Measurements from ENCODE around the gene OR6A2.

OR6A2 gene

DNA sequence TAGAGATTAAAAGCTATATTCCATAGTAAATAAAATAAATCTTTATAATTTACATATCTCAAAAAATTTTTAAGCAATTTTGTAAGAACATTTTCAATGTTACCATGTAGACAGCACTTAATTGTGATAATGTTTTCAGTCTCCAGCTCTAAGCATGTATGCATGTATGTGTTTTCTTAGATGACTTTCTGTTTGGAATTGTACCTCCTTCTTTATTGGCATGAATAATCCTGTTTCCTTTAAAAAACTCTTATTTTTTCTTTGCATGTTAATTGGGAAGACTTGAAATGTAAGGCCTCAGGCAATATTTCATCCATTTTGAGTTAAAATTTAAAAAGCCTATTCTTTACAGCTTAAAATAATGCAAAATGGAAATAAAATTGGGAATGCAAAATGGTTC, 18.7 kb downstream of the OR6A2 start:
- TF ChIP-seq, protein P1, sequence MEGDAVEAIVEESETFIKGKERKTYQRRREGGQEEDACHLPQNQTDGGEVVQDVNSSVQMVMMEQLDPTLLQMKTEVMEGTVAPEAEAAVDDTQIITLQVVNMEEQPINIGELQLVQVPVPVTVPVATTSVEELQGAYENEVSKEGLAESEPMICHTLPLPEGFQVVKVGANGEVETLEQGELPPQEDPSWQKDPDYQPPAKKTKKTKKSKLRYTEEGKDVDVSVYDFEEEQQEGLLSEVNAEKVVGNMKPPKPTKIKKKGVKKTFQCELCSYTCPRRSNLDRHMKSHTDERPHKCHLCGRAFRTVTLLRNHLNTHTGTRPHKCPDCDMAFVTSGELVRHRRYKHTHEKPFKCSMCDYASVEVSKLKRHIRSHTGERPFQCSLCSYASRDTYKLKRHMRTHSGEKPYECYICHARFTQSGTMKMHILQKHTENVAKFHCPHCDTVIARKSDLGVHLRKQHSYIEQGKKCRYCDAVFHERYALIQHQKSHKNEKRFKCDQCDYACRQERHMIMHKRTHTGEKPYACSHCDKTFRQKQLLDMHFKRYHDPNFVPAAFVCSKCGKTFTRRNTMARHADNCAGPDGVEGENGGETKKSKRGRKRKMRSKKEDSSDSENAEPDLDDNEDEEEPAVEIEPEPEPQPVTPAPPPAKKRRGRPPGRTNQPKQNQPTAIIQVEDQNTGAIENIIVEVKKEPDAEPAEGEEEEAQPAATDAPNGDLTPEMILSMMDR (IDR thresholded peaks at IDR 0.05; ENCODE audit: unreplicated experiment in 3 of 3), result no peak
- H3K9me3 Mint-ChIP-seq, result no peaks in the 10 kb centered on the region
- peaks cover 3% of the 10 kb centered on the region for H3K27me3 Mint-ChIP-seq (ENCODE audit: low read depth)
- H3K4me3 Mint-ChIP-seq, result no peak overlapping the region
- H3K4me1 Mint-ChIP-seq, result no peaks in the 10 kb centered on the region
- H3K36me3 Mint-ChIP-seq (ENCODE audit: low read depth), result no peaks in the 10 kb centered on the region
- no peak overlapping the region for H3K27ac Mint-ChIP-seq

- Mint-ChIP-seq H3K27me3 (ENCODE audit: low read depth) (no peaks in the 10 kb centered on the region), H3K27ac (no peak overlapping the region), H3K4me1 (no peaks in the 10 kb centered on the region), H3K4me3 (no peak overlapping the region), H3K9me3 (no peaks in the 10 kb centered on the region), H3K36me3 (ENCODE audit: low read depth) (no peaks in the 10 kb centered on the region)
- TF ChIP-seq, protein P1 (IDR thresholded peaks at IDR 0.05; ENCODE audit: unreplicated experiment in 3 of 3), result no peak
Observed at GRCh38 chr11:6778518-6778917, 21.0 kb downstream of the OR6A2 start.

DNA sequence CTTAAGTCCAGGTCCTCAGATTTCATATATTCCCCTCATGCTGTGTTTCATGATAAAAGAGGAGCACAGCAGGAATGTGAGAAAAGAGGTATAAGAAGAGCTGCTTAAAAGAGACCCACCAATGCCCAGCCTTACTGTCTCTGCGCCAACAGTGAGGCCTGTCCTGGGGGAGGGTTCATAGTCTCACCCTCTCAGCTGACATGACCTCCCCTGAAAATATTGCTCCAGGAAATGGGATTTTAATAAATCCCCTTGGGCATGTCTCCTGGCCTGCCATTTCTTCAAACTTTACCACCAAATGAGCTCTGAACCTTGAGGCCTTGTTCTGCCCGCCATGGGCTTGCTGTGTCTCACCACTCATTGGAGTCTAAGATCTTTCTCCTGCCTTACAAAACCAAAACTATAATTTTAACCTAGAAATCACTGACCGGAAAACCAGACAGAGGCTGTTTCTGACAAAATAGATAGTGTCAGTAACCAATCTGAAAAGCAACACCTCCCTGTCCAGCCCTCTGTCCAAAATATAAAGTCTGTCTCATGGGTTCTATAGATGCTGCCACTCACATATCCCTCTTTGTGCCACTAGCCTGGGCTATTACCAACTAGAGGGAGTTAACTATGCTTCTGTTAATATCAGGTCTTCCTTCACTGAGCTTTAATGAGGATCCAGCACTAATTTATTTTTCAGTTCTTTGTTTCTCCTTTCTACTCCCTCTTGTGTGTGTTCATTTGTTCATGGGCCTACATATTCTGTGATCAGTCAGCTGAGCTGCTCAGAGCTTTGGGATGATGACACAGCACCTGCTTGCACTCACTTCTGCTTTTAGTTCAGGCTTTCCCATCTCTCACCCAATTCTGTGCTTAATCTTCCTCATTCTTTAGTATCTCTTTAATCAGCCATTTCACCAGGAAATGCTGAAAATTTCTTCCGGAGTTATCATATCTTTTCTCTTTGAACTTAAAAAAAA, 27.3 kb downstream of the OR6A2 start, which contains the start of gene OR2AG2:
Gene OR2AG2 (minus strand): TSS at position 51 of the 968 bp plus-strand sequence. CDS start 3,019 bp downstream, outside the sequence.
- no peaks in the 10 kb centered on the region for H3K36me3 Mint-ChIP-seq (ENCODE audit: low read depth)

DNA sequence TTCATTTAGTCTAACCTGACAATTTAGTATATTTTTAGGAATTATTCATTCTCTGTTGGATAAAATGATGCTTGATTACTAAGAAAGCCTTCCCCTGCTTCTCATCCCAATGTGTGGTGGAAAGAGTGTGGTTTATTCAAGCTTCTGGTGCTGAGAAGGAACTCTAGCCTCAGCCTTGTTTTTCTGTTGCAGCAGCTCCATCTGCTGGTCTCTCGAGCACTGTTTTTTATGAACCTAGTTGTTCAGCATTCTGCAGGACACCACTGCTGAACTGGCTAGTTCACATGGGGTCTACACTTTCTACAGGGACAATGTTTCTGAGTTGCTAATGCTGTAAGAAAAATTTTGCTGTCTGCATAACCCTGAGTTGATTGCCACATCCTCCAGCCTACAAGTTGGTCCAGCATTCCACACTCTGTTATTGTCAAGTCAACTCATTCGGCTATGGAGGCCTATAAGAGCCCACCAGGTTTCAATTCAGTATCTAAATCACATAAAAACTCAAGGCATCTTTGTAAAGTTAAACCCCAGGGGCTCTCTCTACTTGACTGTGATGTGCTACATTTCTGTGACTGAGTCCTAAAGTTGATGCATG, 42.0 kb downstream of the OR6A2 start:
- Mint-ChIP-seq H3K27me3 (ENCODE audit: low read depth) (no peaks in the 10 kb centered on the region), H3K4me1 (no peaks in the 10 kb centered on the region)

More for the DNA sequence above, 27.3 kb downstream of the OR6A2 start, which contains the start of gene OR2AG2:
- TF ChIP-seq, protein P1 (IDR thresholded peaks at IDR 0.05; ENCODE audit: unreplicated experiment in 3 of 3), result no peak
- peak within 1 kb of the TSS in 1 of 3 experiments; percentile 19 for H3K27ac Mint-ChIP-seq
- no peaks in the 10 kb centered on the region for H3K27me3 Mint-ChIP-seq (ENCODE audit: low read depth)
- no peaks in the 10 kb centered on the region for H3K4me1 Mint-ChIP-seq
- no peaks in the 10 kb centered on the region for H3K9me3 Mint-ChIP-seq
- no peak within 1 kb of the TSS for H3K4me3 Mint-ChIP-seq

GRCh38 chr11:6755953-6756347, 43.5 kb downstream of the OR6A2 start:
- no peaks in the 10 kb centered on the region for H3K4me1 Mint-ChIP-seq
- no peaks in the 10 kb centered on the region for H3K36me3 Mint-ChIP-seq (ENCODE audit: low read depth)
- no peak overlapping the region for H3K27ac Mint-ChIP-seq
- no peak overlapping the region for H3K4me3 Mint-ChIP-seq
- TF ChIP-seq, protein P1 (IDR thresholded peaks at IDR 0.05; ENCODE audit: unreplicated experiment in 3 of 3), result no peak
- H3K27me3 Mint-ChIP-seq (ENCODE audit: low read depth), result no peaks in the 10 kb centered on the region
- H3K9me3 Mint-ChIP-seq, result no peaks in the 10 kb centered on the region

More for the DNA sequence above, 42.0 kb downstream of the OR6A2 start:
- no peaks in the 10 kb centered on the region for H3K9me3 Mint-ChIP-seq
- H3K36me3 Mint-ChIP-seq (ENCODE audit: low read depth), result no peaks in the 10 kb centered on the region
- H3K4me3 Mint-ChIP-seq, result no peak overlapping the region
- H3K27ac Mint-ChIP-seq, result no peak overlapping the region
- TF ChIP-seq, protein P1 (IDR thresholded peaks at IDR 0.05; ENCODE audit: unreplicated experiment in 3 of 3), result peak; percentile 58 to 68 (median 62)

All from nephron (organoid).